Stimulated activated naive CD8-positive, alpha-beta T cell treated with anti-CD3 and anti-CD28 coated beads, Interleukin-15, Interleukin-2, amounts not matched to agents 100 ng/mL and 50 ng/mL, for 24 hours (primary cell): ENCODE data around the gene ALG9.

ENCODE experiments used
- H3K27ac Mint-ChIP-seq: one replicate; pipeline ENCODE4 v1.8.0; 2021; ENCODE audit warnings: mild to moderate bottlenecking, mixed read lengths
- H3K27me3 Mint-ChIP-seq: one replicate; pipeline ENCODE4 v1.8.0; 2021; ENCODE audit warnings: mixed read lengths
- H3K36me3 Mint-ChIP-seq: one replicate; pipeline ENCODE4 v1.8.0; 2021; ENCODE audit warnings: low read depth, mixed read lengths
- H3K4me1 Mint-ChIP-seq: one replicate; pipeline ENCODE4 v1.8.0; 2021; ENCODE audit warnings: low read depth, mixed read lengths
- H3K4me3 Mint-ChIP-seq: one replicate; pipeline ENCODE4 v1.8.0; 2021; ENCODE audit warnings: mild to moderate bottlenecking, mixed read lengths
- H3K9me3 Mint-ChIP-seq: one replicate; pipeline ENCODE4 v1.8.0; 2021; ENCODE audit warnings: mixed read lengths

Gene ALG9

DNA sequence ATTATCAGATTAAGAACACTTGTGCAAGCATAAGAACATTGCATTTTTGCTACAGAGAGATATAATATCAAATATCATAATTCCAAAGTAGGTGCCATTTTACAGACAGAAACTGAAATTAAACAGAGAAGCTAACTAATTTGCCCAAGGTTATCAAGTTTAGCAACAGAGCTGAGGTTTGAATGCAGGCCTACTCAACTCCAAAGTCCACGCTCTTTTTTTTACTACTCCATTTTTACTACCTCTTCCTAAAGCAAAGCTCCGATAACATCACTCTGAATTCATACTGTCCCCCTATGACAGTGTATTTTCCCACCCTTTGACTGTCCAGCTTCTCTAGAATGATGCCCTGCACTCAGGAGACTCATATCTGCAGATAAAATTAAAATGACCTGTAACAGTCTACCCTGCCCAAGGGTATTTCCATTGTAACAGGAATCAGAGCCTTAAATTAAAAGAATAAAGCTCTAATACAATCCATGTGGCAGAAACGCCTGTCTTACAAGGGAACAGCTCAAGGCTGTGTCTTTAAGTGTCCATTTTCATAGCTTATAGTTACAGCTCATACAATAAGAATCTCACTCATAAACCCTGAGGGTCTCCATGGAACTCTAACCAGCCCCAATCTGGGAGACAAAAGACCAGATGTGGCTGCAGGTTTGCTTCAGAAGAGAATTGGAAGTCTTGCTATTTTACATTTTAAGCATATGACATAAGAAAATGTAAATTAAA lies 36.8 kb downstream of the ALG9 start:
- H3K9me3 Mint-ChIP-seq = no peaks in the 10 kb centered on the region
- H3K4me3 Mint-ChIP-seq = no peak overlapping the region
- H3K27ac Mint-ChIP-seq = no peak overlapping the region
- H3K4me1 Mint-ChIP-seq = peaks cover 16% of the 10 kb centered on the region
- peaks cover 45% of the 10 kb centered on the region for H3K36me3 Mint-ChIP-seq
- H3K27me3 Mint-ChIP-seq = no peaks in the 10 kb centered on the region

DNA sequence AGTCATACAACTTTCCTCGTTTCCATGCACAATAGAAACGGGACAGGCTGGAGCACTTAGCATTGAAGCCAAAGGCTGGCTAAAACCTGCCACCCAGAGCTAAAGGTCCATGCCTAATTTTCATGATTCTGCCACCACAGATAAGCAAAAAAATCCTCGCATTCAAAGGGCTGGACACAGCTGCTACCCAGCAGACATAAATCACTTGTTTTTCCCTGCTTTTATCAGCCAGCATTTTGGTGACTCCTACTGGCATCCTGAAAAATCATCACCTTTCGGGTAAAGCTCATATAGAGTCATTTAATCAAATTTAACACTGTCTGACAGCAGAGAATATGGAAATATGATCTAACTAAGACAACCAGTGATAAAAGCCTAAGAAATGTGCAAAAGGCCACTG lies 37.9 kb downstream of the ALG9 start:
- Mint-ChIP-seq H3K27ac (no peak overlapping the region), H3K27me3 (no peaks in the 10 kb centered on the region), H3K36me3 (peaks cover 51% of the 10 kb centered on the region)

DNA sequence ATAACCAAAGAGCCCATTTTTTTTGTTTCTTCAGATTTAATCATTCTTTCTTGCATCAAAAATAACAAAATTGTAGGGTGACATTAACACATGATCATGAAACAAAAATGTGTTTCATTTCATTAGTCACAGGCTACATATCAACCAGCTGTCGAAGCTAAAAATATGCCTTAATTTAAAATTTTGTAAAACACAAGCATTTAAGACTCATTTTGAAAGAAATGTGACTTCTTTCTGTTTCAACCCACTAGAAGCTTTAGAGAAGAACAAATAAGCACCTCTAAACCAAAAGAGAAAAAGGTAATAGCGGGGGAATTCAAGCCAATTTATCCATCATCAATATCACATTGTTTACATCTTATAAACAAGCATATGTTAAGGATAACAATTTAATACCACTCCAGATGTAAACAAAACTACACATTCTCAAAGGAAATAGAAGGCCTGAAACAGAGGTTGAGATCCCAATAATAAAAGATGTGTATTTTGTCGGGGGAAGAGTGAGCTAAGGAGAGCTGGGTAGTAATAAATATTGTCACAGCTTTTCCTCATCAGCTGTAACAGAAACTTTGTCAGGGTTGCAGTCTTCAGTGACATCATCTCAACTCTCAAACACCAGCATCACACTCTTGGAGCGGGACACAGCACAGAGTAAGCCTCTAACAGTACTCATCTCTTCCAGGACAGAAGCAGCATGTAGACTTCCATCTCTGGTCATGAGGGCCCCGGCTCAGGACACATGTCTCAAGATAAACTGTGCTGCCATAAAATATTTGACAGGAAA lies 42.0 kb downstream of the ALG9 start:
- no peak overlapping the region for H3K4me3 Mint-ChIP-seq
- H3K4me1 Mint-ChIP-seq = peaks cover 17% of the 10 kb centered on the region
- no peak overlapping the region for H3K27ac Mint-ChIP-seq
- H3K27me3 Mint-ChIP-seq = no peaks in the 10 kb centered on the region
- peaks cover 46% of the 10 kb centered on the region for H3K36me3 Mint-ChIP-seq
- no peaks in the 10 kb centered on the region for H3K9me3 Mint-ChIP-seq

More for the DNA sequence above, 37.9 kb downstream of the ALG9 start:
- Mint-ChIP-seq H3K4me3 (no peak overlapping the region), H3K9me3 (no peaks in the 10 kb centered on the region), H3K4me1 (peaks cover 26% of the 10 kb centered on the region)

DNA sequence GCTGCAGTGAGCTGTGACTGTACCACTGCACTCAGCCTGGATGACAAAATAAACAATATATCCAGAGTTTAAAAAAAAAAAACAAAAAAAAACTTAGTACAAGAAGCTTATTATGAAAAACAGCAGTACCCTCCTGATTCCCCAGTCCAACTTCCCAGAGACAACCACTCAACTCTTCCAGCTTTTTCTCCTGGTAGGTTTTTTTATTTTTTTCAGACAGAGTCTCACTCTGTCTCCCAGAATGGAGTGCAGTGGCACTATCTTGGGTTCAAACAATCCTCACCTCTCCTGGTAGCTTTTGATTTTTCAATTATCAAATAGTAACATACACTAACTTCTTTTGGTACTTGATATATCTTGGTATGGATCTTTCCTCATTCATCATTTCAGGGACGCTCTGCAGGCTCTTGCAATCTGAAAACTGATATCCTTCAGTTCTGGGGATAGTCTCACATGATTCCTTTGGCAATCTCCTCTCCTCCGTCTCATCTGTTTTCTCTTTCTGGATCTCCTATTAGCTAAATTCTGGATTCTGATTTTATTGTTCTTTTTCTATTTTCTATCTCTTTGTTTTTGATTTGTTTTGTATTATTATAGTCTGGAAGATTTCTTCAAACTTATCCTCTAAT lies 44.9 kb downstream of the ALG9 start:
- Mint-ChIP-seq H3K36me3 (peaks cover 52% of the 10 kb centered on the region), H3K27ac (no peak overlapping the region), H3K4me3 (no peak overlapping the region)

DNA sequence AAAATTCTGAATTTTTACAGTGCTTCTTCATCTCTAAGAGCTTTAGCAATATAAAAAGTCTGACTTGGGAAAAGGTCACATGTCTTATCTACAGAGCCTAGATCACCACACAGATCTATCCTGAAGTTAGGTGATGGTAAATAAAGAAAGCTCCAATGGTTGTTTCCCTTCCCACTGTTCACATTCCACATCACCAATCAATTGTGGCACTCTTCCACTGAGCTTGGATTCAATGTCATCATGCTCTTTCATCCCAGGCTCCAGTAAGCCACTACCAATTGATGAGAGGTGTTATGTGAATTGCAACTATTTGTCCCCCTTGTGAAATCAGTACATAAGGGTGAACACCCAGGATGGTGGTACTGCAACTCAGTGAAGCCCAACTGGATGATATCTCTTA lies 47.8 kb downstream of the ALG9 start:
- Mint-ChIP-seq H3K27me3 (no peaks in the 10 kb centered on the region), H3K27ac (no peak overlapping the region), H3K9me3 (no peaks in the 10 kb centered on the region), H3K4me3 (no peak overlapping the region), H3K4me1 (peaks cover under 1% of the 10 kb centered on the region), H3K36me3 (peaks cover 39% of the 10 kb centered on the region)

More for the DNA sequence above, 44.9 kb downstream of the ALG9 start:
- Mint-ChIP-seq H3K4me1 (peaks cover 17% of the 10 kb centered on the region), H3K27me3 (no peaks in the 10 kb centered on the region), H3K9me3 (no peaks in the 10 kb centered on the region)

DNA sequence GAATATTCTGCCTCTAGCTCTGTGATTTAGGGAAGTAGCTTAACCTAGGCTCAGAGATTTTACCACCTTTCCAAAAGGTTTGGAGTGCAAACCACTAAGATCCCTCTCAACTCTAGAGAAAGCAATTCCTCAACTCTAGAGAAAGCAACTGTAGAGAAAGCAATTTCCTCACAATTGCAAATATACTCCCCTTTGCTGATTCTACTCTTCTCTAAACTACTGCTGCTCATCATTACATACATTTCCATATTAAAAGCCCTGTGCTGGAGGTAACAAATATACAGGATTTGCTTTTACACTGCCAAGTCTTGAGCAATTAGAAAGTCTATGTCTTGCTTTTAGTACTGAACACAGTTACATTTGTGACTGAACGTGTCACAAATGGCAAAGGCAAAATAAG lies 48.2 kb downstream of the ALG9 start:
- Mint-ChIP-seq H3K4me1 (no peaks in the 10 kb centered on the region), H3K36me3 (peaks cover 34% of the 10 kb centered on the region), H3K27ac (no peak overlapping the region), H3K27me3 (no peaks in the 10 kb centered on the region), H3K4me3 (no peak overlapping the region), H3K9me3 (no peaks in the 10 kb centered on the region)

DNA sequence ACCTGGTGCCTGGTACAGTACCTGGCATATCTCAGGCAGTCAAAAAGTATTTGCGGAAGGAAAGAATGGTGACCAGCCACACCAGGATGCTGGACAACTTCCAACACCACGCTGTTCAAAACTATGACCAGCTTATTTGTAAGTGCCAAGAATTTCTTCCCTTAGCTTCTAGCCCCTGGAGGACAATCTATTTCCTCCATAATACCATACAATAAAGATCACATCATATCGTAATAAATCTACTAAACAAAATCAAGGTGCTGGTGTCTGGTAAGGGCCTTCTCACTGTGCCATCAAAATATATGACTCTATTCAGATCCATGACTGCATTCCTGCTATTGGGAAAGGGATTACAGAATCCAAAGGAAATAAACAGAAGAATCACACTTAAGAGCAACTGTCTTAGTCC lies 51.5 kb downstream of the ALG9 start:
- Mint-ChIP-seq H3K4me3 (no peak overlapping the region), H3K27me3 (no peaks in the 10 kb centered on the region), H3K9me3 (no peaks in the 10 kb centered on the region), H3K27ac (no peak overlapping the region), H3K36me3 (peaks cover 23% of the 10 kb centered on the region), H3K4me1 (no peaks in the 10 kb centered on the region)

DNA sequence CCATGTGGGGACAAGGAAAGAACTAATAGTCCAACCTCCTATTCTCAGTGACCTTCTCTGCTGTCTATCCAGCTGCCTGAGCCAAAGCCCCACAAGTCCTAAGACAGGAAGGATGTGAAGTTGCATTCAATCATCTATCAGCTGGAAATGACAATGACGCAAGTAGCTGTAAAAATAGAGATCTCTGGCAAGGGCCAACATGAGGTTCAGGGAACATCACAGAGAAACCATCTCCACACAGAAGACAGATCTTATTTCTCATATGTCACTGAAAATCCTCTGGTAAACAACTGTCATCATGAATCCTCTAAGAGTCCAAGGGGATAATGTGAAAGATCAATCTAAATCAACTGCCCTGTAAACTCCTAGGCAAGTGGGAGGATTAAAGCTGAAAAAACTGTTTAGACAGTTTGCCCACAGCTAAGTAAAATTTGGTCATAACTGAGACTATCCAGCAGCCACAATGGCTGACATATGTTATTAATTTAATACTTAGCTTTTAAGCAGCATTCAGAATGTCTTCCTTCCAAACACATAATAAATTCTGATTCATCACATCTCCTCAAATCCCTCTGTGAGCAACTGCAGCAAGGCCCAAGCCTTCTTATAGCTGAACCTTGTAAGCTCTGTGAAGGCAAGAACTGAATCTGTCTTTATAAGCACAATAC lies 52.1 kb downstream of the ALG9 start:
- no peak overlapping the region for H3K4me3 Mint-ChIP-seq
- H3K9me3 Mint-ChIP-seq = no peaks in the 10 kb centered on the region
- H3K27ac Mint-ChIP-seq = no peak overlapping the region
- no peaks in the 10 kb centered on the region for H3K4me1 Mint-ChIP-seq
- H3K36me3 Mint-ChIP-seq = peaks cover 22% of the 10 kb centered on the region
- H3K27me3 Mint-ChIP-seq = no peaks in the 10 kb centered on the region

DNA sequence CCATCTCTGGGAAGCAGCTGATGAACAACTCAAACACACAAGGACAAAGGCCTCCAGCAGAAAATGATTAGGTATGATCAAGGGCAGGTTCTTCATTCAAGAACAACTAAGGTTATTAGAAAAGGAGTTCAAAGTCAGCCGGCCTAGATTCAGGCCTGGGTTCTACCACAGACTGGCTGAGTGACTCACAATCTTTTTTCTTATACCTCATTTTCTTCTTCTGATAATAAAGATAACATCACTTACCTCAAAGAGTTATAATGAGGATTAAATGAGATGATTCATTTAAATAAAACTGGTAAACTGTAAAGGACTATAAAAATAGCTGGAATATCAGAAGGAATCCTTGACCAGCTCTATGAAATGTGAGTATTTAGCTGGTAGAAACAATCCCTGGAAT lies 55.9 kb downstream of the ALG9 start:
- no peak overlapping the region for H3K27ac Mint-ChIP-seq
- no peaks in the 10 kb centered on the region for H3K27me3 Mint-ChIP-seq
- H3K4me3 Mint-ChIP-seq = no peak overlapping the region
- peaks cover 25% of the 10 kb centered on the region for H3K36me3 Mint-ChIP-seq
- H3K4me1 Mint-ChIP-seq = no peaks in the 10 kb centered on the region
- no peaks in the 10 kb centered on the region for H3K9me3 Mint-ChIP-seq

DNA sequence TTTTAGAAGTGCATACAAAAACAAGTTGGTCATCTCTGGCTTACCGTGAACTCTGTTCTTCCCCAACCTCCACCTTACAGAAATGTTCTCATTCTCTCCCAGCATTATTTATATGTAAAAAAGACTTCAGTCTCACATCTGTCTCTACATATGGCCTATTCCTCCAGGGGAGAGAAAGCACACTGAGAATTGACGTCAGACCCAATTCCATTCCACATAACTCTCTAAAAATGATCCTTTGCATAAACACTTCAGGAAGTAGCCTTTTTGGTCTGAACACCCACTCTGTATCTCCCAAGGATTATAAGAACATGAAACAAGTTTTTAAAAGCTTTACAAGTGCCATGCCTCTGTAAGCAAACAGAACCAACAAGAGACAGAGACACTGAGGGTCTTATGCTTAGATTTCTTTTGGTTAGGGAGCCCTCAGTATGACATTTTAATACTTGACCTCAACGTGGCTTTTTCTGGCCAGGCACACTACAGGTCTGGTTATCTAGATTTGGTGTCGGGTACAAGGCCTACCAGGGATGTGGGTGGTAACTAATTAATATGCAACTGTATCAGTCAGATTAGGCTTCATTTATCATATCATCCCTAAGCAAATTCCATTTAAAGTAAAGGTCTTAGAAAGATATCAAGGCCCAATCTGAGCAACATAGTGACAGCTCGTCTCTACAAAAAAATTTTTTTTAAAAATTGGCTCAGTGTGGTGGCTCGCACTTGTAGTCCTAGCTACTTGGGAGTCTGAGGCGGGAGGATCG lies 56.6 kb downstream of the ALG9 start:
- Mint-ChIP-seq H3K36me3 (peaks cover 25% of the 10 kb centered on the region), H3K4me3 (no peak overlapping the region), H3K27ac (no peak overlapping the region), H3K9me3 (no peaks in the 10 kb centered on the region), H3K27me3 (no peaks in the 10 kb centered on the region), H3K4me1 (no peaks in the 10 kb centered on the region)

DNA sequence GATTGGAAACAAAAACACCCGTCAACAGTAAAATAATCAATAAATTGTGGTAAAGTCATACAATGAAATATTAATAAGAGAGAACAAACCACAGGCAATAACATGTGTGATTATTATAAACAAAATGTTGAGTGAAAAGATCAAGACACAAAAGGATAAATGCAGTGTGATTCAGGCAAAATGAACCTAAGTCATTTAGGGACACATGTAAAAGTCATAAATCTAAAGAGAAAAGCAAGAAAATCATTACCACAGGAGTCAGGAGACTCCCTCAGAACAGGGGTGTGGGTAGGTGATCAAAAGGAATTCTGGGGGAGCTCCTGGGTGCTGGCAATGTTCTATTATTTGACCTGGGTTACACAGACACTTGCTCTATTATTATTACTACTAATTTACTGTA lies 57.3 kb downstream of the ALG9 start:
- no peaks in the 10 kb centered on the region for H3K9me3 Mint-ChIP-seq
- no peaks in the 10 kb centered on the region for H3K27me3 Mint-ChIP-seq
- H3K4me1 Mint-ChIP-seq = no peaks in the 10 kb centered on the region
- peaks cover 22% of the 10 kb centered on the region for H3K36me3 Mint-ChIP-seq
- no peak overlapping the region for H3K27ac Mint-ChIP-seq
- no peak overlapping the region for H3K4me3 Mint-ChIP-seq

DNA sequence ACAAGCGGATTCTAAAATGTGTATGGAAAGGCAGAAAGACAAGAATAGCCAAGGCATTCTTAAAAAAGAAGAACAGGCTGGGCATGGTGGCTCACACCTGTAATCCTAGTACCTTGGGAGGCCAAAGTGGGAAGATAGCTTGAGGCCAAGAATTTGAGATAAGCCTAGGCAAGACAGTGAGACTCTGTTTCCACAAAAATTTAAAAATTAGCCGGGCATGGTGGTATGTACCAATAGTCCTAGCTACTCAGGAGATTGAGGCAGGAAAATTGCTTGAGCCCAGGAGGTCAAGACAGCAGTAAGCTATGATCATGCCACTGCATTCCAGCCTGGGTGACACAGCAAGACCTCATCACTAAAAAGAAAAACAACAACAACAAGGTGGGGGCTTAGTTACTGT lies 59.2 kb downstream of the ALG9 start:
- Mint-ChIP-seq H3K4me3 (no peak overlapping the region), H3K4me1 (no peaks in the 10 kb centered on the region), H3K27me3 (no peaks in the 10 kb centered on the region), H3K27ac (no peak overlapping the region), H3K36me3 (peaks cover 31% of the 10 kb centered on the region), H3K9me3 (no peaks in the 10 kb centered on the region)

DNA sequence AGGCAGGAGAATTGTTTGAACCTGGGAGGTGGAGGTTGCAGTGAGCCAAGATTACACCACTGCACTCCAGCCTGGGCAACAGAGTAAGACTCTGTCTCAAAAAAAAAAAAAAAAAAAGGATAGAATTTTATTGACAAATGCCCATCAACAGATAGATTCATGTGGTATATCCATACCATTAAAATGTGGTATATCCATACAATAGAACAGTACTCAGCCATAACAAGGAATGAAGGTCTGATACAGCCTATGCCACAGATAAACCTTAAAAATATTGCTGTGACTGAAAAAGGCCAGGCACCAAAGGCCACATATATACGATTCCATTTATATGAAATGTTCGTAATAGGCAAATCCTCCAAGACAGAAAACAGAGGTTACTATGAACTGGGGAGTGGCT lies 59.9 kb downstream of the ALG9 start:
- H3K36me3 Mint-ChIP-seq = peaks cover 34% of the 10 kb centered on the region
- H3K9me3 Mint-ChIP-seq = no peaks in the 10 kb centered on the region
- no peaks in the 10 kb centered on the region for H3K27me3 Mint-ChIP-seq
- H3K4me3 Mint-ChIP-seq = no peak overlapping the region
- no peak overlapping the region for H3K27ac Mint-ChIP-seq
- H3K4me1 Mint-ChIP-seq = no peaks in the 10 kb centered on the region

DNA sequence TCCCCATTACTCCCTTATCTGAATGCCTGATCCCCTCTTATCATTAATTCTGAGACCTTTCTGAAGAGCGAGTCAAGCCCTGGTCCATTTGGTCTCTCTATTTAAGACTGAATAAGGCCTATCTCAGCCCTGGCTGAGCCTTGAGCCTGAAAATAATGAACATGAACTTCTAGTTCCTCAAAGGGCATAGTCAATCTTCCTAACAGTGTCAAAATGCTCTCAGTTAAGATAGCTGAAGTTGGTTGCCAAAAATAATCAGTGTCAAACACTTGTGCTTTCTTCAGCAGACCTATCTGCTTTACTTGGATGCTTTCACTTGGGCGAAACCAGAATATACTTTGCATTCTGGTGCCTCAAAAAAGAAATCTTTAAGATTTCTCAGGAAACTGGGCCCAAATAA lies 62.5 kb downstream of the ALG9 start:
- Mint-ChIP-seq H3K36me3 (peaks cover 50% of the 10 kb centered on the region), H3K27ac (no peak overlapping the region), H3K4me1 (no peaks in the 10 kb centered on the region), H3K27me3 (no peaks in the 10 kb centered on the region), H3K4me3 (no peak overlapping the region), H3K9me3 (no peaks in the 10 kb centered on the region)
